Measurements from ENCODE around the gene ETNK2.

Gene ETNK2

DNA sequence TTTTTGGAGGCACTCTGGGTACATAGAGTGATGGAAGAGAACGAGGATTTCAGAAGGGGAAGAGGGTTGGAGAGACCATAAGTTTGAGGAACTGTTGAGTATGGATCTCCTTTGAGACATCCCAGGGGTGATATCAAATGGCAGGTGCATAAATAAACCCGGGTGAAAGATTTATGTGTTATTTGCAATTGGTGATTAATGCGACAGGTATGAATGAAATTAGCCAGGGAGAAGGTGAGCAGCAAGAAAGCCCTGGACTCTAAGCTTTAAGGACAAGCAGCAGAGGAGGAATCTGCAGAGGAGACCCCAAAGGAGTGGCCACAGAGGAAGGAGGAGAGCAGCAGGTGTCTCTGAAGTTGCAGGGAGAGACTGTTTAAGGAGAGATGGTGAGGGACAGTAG, 23.1 kb upstream of the ETNK2 start:
- no peak for DNase-seq

- no peak for DNase-seq
These were observed 20.7 kb upstream of the ETNK2 start for GRCh38 chr1:204172404-204173029.

- peak; percentile 70 for DNase-seq
These were observed 19.9 kb upstream of the ETNK2 start for GRCh38 chr1:204171751-204172178.

- no peak for DNase-seq
These were observed 18.8 kb upstream of the ETNK2 start for GRCh38 chr1:204170494-204171155.

GRCh38 chr1:204169858-204170257, 18.0 kb upstream of the ETNK2 start:
- DNase-seq = no peak

- DNase-seq = no peak
These were observed 15.9 kb upstream of the ETNK2 start for GRCh38 chr1:204167730-204168129.

- no peak for DNase-seq
These were observed 14.4 kb upstream of the ETNK2 start, which contains the start of gene REN for GRCh38 chr1:204166219-204166618. Gene REN, minus strand, starts transcription at chr1:204166337. Its CDS starts 44 bp downstream, at chr1:204166293.

- peak; percentile 60 for DNase-seq
These were observed 10.7 kb upstream of the ETNK2 start for GRCh38 chr1:204162494-204163074.

GRCh38 chr1:204161609-204162493, 10.0 kb upstream of the ETNK2 start:
- DNase-seq = no peak

GRCh38 chr1:204157962-204158361, 6.1 kb upstream of the ETNK2 start:
- no peak for DNase-seq

DNA sequence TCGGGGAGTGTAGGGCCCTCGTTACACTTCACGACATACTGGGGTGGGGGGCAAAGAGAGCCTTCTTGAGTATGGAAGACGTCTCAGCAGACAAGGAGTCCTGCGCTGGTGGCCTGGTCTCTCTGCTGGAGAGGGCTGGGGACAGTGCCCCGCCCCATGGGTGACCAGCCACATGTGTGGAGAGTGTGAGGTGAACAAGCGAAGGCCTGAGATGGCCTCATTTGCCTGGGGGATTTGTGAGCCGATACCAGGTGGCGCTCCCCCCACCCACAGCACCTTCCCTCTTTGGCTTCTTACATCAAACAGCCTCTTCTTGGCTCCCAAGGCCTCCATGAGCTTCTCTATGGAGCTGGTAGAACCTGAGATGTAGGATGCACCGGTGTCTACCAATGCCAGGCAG, 4.0 kb upstream of the ETNK2 start:
- DNase-seq = no peak

GRCh38 chr1:204154568-204155255, 2.9 kb upstream of the ETNK2 start:
- no peak for DNase-seq

DNA sequence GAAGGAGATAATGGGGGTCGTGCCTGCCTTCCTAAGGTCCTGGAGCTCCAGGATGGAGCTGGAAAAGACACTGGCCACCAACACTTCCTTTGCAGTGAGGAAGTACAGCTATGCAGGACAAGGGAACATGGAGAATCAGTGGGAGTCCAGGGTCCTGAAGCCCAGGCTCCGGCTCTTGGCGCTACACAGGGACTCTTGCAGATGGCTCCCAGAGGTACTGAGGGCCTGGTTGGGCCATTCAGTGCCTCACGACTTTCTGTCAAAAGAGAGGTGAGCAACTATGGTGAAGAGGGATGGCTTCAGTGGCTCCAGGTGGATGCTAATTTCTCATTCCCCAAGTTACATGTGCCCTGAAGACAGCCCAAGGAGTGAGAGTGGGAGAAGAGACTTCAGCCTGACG, 1.8 kb upstream of the ETNK2 start:
- no peak for DNase-seq

- DNase-seq = no peak
These were observed 633 bp upstream of the ETNK2 start for GRCh38 chr1:204152310-204153044.

DNA sequence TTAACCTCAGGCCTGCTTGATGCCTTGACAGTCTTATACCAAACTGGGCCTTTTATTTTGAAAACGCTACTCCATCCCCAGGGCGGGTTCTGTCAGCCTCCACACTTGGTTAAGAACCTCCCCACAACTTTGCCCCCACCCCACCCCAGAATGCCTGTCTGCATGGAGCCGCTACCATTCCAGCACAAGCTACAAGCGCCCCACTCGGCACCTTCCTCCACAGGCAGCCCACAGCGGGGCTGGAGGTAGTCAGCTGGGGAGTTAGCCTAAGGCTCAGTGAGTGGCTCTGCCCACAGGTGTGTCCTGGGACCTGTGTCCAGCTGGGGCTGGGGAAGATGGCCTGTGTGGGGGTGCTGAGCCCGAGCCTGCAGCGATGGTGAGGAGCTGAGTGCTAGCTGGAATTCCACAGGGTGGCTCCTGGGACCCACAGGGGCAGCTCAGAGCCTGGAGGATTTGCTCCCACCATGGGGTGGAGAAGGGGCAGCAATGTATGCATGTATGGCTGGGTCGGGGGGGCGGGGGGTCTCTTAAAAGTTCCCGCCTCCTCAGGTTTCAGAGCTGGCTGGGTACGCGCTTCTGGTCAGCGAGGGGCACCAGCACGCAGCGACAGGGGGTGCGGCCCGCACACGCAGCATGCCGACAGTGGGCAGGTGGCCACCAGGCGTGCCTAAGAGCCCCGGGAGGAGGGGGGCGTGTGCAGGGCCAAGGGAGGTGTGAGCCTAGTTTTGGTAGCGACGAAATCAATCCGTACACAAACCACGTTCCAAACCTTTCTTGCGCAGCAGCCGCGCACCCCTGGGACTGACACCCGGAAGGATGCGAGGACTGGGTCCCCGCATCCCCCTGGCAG, 917 bp downstream of the ETNK2 start:
- no peak for DNase-seq

DNA sequence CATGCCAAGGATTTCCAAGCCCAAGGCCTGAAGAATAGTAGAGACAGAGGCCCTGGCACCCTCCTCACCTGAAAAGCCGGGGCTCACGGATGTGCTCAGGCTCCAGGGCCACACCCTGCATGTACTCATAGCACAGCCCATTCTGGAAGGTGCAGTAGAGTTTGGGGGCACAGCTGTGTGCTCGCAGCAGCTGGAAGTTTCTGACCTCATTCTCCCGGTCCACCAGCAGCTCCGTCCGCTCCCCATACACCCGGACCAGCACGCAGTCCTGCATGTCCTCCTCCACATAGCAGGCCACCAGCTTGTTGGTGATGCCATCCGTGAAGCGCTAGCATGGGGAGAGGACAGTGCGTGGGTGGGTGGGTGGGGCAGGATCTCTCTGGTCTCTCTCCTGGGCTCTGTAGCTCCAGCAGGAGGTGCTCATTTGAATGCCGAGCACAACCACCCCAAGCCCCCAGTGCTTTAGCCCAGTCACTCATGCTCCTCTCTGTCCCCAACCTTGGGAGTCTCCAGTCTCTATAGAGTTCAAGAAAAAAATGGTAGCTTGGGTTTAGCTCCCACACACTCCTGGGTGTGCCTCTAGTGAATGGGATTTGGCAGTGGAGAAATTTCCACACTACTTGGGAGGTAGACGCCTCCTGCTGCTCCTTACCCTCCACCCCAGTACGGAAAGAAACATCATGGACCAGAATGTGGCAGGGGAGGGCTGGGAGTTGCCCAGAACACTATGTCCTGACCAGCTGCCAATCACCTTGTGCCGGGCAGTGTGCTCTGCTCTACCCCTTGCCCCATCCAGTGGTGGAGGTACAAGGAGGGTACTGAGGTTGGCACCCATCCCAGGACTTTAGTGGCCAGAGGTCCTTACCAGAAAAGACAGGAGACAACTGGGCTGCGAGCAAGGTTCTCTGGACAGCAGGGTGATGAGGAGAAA, 1.9 kb downstream of the ETNK2 start:
- no peak for DNase-seq

DNA sequence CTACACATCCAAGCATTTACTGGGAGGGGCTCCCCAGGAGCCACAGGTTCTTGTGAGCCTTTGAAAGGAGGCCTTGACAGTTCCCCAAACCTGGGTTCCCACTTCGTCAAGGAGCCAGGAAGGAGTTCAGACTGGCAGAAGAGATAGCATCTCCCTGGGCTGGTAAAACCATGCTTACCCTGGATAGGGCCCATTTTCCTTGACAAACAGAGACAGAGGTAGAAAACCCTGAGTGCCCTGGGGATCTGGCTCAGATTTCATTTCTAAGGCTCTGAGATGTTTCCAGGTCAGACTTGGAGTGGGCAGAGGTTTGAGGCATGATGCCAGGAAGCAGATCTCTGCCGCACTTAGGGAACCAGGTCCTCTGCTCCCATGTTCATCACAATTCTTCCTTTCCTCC, 2.7 kb downstream of the ETNK2 start:
- DNase-seq = no peak

DNA sequence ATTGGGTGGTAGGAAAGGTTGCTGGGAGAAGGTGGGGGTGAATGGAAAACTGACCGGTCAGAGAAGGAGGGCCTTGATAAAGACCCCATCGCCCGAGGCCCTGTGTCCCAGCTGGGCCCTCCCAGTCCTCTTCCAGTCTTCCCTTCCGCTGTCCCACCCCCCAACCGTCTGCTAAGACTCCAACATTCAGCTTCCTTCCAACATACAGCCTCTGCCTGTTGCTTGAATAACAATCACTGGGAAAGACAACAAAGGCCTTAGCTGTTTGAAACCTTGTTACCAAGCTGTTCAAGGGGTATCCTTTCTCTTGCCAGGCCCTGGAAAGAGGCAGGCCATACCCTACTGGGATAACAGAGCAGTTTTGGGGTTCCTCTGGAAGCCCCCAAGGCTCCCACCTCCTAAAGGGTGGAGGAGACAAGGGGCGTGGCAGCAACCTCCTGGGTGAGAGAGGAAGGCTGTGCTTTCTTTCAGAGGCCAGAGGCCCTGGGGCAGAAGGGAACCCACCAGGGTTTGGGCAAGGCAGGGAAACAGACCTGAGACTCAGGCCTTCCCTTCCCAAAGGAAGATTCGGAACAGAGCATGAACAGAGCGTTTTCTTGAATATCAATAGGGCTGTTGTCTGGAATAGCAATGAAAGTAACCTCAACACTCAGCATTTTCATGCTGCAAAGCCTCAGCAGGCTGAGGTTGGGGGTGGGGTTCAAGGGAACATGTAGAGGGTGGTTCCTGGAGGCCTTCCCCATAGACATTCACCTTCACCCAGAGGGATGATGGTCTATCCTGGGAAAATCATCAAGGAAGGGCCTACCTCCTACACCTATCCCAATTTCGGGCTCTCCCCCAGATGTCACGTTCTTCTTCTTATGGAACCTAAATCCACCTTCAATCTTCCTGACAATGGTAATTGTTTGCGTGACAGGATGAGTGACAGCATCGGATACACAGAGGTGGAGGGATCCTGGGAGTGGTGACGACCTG, 4.1 kb downstream of the ETNK2 start:
- no peak for DNase-seq

DNA sequence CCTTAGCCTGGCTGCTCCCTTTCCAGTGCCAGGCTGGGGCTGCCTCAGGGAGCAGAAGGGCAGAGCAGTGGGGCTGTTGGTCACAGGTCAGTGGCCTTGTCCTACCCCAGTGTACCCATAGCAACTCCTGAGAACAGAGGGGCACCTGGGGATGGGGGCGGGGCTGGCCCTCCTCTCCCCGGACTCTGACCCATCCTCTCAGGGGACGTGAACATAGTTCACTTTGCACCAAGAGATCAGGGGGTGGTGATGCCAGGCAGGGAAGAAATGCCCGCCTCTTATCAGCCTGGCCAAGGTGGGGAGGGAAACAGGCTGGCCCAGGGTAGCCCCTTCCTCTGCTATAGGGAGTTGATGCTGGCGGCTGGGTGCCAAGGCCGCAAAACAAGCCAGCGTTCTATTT, 4.9 kb downstream of the ETNK2 start:
- DNase-seq = no peak
